Measurements from ENCODE around the gene ENTHD1. TPM values are rescaled to one million over a fixed set of nuclear protein-coding genes. Genes with fewer than 3 reads are reported as not detected.

The ENTHD1 gene
- total and polyA plus RNA-seq, 8 donors, result 0.16 TPM; not detected in 7

GRCh38 chr22:39703928-39704639 is 189.5 kb downstream of the ENTHD1 start:
- H3K36me3 ChIP-seq, result no peaks in the 10 kb centered on the region
- TF ChIP-seq CTCF (IDR thresholded peaks at IDR 0.05), result no peak
- ATAC-seq (peak; percentile 47), DNase-seq (peak in 3 of 4 donors; percentile 49 to 87 (median 59))
- H3K4me3 ChIP-seq, result no peak overlapping the region
- H3K4me1 ChIP-seq, result no peaks in the 10 kb centered on the region
- no peak overlapping the region for H3K27ac ChIP-seq
- no peaks in the 10 kb centered on the region for H3K9me3 ChIP-seq
- peaks cover 0 to 69% of the 10 kb centered on the region in 2 donors for H3K27me3 ChIP-seq
- intact Hi-C loops (cut with DNase I), result no loop called here

DNA sequence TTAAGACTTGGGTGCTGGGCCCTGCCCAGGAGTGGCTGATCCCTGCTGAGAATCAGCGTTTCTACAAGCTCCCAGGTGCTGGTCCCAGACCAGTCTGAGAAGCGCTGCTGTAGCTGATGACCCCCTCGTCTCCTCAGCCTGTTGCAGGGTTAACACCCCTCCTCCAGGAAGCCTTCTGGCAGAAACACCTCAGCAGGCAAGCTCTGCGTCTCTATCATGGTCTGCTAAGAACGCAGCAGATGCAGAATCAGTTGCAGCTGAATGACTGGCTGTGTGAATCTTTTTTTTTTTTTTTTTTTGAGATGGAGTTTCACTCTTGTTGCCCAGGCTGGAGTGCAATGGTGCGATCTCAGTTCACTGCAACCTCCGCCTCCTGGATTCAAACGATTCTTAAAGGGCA is 190.5 kb downstream of the ENTHD1 start:
- ATAC-seq, result no peak
- H3K27me3 ChIP-seq, result peaks cover 0 to 64% of the 10 kb centered on the region in 2 donors

GRCh38 chr22:39700565-39700964 is 193.0 kb downstream of the ENTHD1 start:
- Histone ChIP-seq H3K36me3 (no peaks in the 10 kb centered on the region), H3K27me3 (peaks cover 0 to 67% of the 10 kb centered on the region in 2 donors), H3K27ac (no peak overlapping the region), H3K4me3 (no peak overlapping the region), H3K4me1 (no peaks in the 10 kb centered on the region), H3K9me3 (no peaks in the 10 kb centered on the region)
- intact Hi-C loops (cut with DNase I), result no loop called here
- ATAC-seq (no peak), DNase-seq (peak in 1 of 4 donors; percentile 9)
- TF ChIP-seq CTCF (IDR thresholded peaks at IDR 0.05), result no peak

More for the DNA sequence above, 190.5 kb downstream of the ENTHD1 start:
- no peak for TF ChIP-seq CTCF (IDR thresholded peaks at IDR 0.05)
- no peaks in the 10 kb centered on the region for H3K9me3 ChIP-seq
- no peak overlapping the region for H3K27ac ChIP-seq
- intact Hi-C loops (cut with DNase I), result no loop called here
- no peaks in the 10 kb centered on the region for H3K36me3 ChIP-seq
- H3K4me3 ChIP-seq, result no peak overlapping the region
- peak in 1 of 4 donors; percentile 33 for DNase-seq
- H3K4me1 ChIP-seq, result no peaks in the 10 kb centered on the region

GRCh38 chr22:39699631-39700360 is 193.8 kb downstream of the ENTHD1 start:
- DNase-seq (peak in 1 of 4 donors; percentile 57), ATAC-seq (no peak)
- no peaks in the 10 kb centered on the region for H3K36me3 ChIP-seq
- no peaks in the 10 kb centered on the region for H3K4me1 ChIP-seq
- no peak overlapping the region for H3K27ac ChIP-seq
- H3K27me3 ChIP-seq, result peaks cover 0 to 67% of the 10 kb centered on the region in 2 donors
- H3K4me3 ChIP-seq, result no peak overlapping the region
- H3K9me3 ChIP-seq, result no peaks in the 10 kb centered on the region
- intact Hi-C loops (cut with DNase I), result no loop called here
- no peak for TF ChIP-seq CTCF (IDR thresholded peaks at IDR 0.05)

DNA sequence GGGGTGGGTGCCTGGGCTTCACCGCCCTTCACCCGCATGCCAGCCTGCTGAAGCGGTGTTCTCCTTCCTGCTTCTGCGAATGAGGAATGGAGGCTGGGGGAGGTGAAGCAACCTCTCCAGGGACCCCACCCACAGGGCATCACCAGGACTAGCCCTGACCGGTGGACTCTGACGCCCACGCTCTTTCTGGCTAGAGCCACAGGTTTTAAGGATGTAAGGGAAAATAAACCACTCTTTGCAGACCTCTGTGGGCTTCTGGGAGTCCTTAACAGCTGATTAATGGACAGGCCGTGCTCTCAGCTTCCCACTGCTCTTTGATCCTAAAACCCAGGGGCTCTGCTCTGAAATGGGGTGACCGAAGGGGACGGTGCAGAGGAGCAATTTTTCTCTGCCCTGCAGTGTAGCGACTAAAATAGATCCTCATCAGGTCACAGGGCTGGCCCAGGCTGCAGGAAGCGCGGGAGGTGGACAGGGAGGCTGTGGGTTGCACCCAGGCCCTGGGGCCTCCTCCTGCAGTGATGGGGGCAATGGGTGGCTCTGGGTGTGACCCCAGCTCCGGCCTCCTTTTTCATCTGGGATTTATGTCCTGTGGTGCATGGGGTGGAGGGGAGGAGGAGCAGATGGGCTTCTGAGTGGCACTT is 195.7 kb downstream of the ENTHD1 start:
- TF ChIP-seq CTCF (IDR thresholded peaks at IDR 0.05), result no peak
- intact Hi-C loops (cut with DNase I), result no loop called here
- peak in 1 of 4 donors; percentile 51 for DNase-seq
- Histone ChIP-seq H3K27ac (no peak overlapping the region), H3K36me3 (no peaks in the 10 kb centered on the region), H3K4me3 (no peak overlapping the region), H3K9me3 (no peaks in the 10 kb centered on the region), H3K4me1 (no peaks in the 10 kb centered on the region), H3K27me3 (peaks cover 0 to 67% of the 10 kb centered on the region in 2 donors)
- no peak for ATAC-seq
